ENCODE measurements around the gene POLR1D. TPM values are rescaled to one million over a fixed set of nuclear protein-coding genes. Genes with fewer than 3 reads are reported as not detected.

The POLR1D gene
- total RNA-seq, 1 donor from 2014 or later: 121 TPM

Other genes with a start within 250 kb of the POLR1D start
- 71.1 TPM for gene GTF3A, start 197.3 kb upstream of the POLR1D start, total RNA-seq
- 36.0 TPM for gene MTIF3, start 171.3 kb upstream of the POLR1D start, total RNA-seq
- 13.5 TPM for gene LNX2, start 1.4 kb upstream of the POLR1D start, total RNA-seq
- not detected for gene GSX1, start 170.6 kb downstream of the POLR1D start, total RNA-seq